Endometrium (tissue), 2 donors: ENCODE results near the gene UGT1A6.
"Not testable (repeated sequence)": the region's sequence is repeated elsewhere in the genome, so short reads cannot be mapped to it uniquely, and the experiment has no call there.

Experiments
- FAIRE-seq: peaks from 2 replicates; lab custom pipeline; 2012; peaks lifted over from hg19 to GRCh38; lab: Jason Lieb, UNC
- donor health status: control.
- donor health status: control.

UGT1A6 gene

DNA sequence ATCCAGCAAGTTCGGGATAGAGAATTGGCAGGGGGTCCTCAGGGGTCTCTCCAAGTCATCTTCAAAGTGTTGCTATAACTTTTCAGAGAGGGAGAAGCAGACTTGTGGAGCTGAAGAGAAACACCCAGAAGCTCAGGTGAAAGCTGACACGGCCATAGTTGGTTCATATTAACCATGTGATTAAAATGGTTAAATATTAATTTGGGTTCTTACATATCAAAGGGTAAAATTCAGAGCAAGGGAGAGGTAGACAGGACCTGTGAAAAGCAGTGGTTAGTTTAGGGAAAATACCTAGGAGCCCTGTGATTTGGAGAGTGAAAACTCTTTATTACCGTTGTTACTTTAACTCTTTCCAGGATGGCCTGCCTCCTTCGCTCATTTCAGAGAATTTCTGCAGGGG is at the start of gene UGT1A6:
TSS of gene UGT1A6 (plus strand) at position 243 of the 400 bp plus-strand sequence. CDS start at position 358, 115 bp downstream.
- no peak for FAIRE-seq

DNA sequence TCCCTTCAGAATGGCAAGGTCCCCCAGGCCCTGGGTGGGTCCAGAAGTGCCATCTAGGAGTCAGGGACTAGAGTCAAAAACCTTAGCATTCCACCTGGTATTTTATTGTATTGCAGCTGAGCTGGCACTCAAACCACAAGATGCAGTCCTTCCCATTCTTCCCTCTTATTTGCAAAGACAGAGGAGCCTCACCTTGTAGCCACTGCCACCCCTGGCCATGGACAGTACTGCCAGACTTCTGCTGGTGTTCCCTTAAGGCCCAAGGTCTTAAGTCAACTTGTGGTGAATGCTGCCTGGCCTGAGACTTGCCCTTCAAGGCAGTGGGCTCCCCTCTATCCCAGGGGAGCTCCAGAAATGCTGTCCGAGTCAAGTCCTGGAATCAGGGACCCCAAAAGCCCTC is 49.6 kb upstream of the UGT1A6 start:
- no peak for FAIRE-seq

DNA sequence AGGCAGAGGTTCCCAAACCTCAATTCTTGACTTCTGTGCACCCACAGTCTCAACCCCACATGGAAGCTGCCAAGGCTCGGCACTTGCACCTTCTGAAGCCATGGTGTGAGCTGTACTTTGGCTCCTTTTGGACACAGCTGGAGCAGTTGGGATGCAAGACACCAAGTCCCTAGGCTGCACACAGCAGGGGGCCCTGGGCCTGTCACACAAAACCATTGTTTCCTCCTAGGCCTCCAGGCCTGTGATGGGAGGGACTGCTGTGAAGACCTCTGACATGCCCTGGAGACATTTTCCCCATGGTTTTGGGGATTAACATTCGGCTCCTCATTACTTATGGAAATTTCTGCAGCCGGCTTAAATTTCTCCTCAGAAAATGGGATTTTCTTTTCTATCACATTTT is 46.7 kb upstream of the UGT1A6 start:
- not testable (repeated sequence) for FAIRE-seq

DNA sequence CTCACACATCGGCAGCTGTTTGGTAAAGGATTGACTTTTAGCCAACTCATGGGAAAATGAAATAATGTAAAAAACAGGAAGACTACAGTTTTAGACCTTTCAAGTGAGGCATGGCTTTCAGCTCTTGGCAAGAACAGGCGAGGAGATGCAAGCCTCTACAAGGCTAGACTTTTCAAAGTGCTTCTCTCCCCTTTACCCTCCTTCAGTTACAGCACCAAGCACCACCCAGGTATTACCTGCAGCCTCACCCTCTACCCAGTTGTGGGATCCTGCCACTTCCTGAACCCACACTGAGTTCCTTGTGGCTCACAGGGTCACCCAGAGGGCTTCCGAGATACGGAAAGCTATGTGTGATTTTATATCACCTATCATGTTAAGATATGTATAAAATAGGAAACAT is 41.7 kb upstream of the UGT1A6 start:
- no peak for FAIRE-seq

DNA sequence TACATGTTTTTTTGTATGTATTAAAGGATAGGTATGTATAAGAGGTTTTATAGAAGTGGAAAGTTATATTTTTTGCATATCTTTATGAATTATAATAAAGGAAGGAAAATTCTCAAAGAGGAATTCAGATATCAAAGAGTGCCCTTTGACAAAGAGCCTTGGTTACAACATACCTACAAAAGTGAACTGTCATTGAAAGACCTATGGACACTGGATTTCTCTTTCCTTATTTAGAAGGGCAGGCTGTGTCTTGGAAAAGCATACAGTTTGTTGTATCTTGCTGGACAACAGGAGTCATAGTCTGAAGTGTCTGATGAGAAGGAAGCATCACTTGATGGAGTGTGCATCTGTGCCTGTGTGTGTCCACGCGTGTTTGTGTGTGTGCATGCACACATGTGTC is 41.3 kb upstream of the UGT1A6 start:
- FAIRE-seq = no peak

DNA sequence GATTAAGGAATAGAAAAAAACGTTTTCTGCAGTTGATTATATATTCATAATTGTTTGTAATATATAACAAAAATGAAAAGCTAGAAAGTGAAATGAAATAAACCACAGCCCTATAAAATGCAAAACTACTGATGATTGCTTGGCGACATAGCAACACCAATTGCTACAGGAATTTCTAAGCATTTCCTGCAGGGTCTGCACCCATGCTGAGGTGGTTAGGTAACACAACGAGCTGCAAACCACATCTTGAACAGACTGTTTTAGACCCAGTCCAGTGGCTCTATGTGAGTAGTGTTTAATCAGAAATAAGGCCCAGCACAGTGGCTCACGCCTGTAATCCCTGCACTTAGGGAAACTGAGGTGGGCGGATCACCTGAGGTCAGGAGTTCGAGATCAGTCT is 38.2 kb upstream of the UGT1A6 start:
- FAIRE-seq = no peak

DNA sequence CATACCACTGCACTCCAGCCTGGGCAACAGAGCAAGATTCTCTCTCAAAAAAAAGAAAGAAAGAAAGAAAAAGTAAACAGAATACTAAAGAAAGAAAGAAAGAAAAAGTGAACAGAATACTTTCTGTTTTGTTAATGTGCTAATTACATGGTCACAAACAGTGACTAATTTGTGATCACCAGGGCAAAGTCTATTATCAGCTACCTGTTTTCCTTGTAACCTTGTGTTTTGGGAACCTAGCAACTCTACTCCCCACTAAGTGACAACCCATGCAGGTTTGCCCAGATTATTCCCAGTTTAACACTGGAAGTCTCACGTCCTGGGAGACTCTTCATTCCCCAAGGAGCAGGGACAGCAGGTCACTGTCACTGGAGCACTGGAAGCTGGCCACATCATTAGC is 37.6 kb upstream of the UGT1A6 start:
- no peak for FAIRE-seq

DNA sequence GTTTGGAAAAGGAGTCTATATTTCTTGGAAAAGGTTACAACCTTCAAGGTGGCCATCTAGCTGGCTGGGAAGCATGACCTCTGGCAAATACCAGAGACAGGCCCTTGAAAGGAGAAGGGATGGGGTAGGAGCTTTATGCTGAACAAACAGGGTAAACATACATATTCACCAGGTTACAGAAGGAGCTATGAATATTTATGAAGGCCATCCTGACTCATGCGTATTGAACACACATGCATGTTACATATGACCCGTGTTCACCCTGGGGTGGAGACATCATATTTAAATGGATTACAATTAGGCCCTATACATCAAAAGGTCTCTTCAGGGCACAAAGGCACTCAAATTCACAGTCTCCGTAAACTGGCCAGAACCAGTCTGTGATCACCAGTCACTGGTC is 36.7 kb upstream of the UGT1A6 start:
- not testable (repeated sequence) for FAIRE-seq

DNA sequence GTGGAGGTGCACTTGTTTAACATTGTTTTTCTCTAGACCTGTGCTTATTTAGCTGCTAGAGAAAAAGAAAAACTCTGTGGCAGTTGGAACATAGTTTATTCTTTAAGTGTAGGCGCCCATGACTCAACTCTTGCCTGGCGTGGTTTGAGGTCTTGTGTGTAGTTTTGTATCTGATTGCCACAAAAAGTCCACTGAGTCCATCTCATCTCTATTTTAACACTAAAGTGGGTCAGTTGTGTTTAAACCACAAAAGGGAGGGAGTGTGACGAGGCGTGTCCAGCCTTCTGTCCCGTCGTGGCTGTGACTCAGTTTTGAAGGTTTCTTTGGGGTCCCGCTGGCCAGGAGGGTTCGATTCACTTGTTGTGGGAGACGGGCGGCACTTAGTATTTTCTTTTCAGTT is 36.2 kb upstream of the UGT1A6 start:
- no peak for FAIRE-seq

DNA sequence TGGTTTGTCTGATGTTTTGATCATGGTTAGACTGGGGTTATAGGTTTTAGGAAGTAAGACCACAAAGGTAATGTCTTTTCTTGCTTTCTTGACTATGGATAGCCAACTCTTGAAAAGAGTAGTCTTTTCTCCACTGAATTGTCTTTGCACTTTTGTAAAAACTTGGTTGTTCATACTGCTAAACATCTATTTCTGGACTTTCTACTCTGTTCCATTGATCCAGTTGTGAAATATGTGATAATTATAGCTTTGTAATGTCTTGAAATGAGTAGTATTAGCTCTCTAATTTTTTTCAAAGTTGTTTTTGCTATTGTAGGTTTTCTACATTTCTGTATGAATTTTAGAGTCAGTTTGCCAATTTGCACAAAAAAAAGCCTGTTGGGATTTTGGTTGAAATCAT is 34.1 kb upstream of the UGT1A6 start:
- no peak for FAIRE-seq

DNA sequence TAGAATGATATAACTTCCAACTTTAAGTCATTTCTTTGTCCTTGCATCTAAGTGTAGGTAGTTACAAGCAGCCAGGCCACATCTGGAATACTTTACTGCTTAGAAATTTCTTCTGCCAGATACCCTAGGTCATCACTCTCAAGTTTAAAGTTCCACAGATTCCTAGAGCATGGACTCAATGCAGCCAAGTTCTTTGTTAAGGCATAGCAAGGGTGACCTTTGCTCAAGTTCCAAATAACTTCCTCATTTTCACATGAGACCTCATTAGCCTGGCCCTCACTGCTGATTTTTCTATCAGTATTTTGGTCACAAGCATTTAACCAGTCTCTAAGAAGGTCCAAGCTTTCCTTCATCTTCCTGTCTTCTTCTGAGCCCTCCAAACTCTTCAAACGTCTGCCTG is 28.8 kb upstream of the UGT1A6 start:
- no peak for FAIRE-seq

DNA sequence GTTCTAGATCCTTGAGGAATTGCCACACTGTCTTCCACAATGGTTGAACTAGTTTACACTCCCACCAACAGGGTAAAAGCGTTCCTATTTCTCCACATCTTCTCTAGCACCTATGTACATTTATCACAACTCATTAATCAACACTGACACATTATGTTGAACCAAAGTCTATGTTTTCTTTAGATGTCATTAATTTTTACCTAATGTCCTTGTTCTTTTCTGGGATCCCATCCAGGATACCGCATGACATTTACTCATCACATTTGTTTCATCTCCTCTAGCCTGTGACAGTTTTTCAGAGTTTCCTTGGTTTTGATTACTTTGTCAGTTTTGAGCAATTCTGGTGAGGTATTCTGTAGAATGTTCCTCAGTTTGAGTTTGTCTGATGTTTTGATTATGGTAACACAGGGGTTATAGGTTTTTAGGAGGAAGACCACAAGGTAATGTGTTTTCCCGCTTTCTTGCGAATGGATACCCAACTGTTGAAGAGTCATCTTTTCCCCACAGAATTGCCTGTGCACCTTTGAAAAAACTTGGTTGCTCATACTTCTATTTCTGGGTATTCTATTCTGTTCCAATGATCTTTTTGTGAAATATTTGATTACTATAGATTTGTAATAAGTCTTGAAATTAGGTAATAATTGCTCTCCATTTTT is 24.0 kb upstream of the UGT1A6 start:
- no peak for FAIRE-seq

DNA sequence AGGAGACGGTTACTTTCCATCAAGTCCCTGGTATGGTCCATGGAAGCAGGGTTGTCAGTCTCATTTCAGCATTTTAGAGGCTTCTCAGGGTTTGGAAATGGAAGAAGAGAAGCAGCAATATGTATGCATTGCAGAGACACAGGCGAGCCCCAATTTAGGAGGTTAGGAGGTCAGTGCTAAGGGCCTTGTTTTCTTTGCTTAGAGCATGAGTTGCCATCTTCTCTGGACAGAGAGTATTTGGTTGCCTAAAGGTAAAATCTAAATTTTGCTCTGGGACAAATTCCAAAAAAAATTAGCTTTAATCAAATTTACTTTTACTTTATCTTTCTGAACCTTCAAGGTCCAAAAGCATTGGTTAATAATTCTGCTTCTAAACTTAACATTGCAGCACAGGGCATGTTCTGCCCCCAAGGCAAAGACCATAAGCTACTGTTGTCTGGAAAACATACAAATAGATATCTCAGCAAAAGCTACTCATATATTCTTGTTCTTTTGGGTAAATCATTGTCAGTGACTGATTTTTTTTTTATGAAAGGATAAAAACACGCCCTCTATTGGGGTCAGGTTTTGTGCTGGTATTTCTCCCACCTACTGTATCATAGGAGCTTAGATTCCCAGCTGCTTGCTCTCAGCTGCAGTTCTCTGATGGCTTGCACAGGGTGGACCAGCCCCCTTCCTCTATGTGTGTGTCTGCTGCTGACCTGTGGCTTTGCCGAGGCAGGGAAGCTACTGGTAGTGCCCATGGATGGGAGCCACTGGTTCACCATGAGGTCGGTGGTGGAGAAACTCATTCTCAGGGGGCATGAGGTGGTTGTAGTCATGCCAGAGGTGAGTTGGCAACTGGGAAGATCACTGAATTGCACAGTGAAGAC is 21.2 kb upstream of the UGT1A6 start, which contains the start of gene UGT1A9:
TSS of gene UGT1A9 (plus strand) at position 609 of the 872 bp plus-strand sequence. CDS start at position 646, 37 bp downstream.
- FAIRE-seq = no peak

DNA sequence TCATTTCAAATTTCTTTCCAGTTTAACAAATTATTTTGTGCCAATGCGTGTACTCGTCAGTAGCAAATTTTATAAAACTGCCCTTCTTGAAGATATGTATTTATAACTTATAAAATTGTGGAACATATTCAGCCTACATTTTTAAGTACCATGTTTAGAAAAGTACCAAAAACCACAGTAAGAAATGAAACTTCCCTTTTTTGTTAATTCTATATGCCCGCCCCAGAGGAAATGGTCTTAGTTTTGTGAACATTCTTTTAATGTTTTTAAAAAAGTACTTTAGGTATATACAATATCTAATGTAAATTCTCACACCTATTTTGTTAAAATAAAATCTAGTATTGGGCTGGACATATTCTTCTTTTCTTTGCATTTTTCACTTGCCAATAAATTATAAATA is 19.8 kb upstream of the UGT1A6 start:
- no peak for FAIRE-seq

DNA sequence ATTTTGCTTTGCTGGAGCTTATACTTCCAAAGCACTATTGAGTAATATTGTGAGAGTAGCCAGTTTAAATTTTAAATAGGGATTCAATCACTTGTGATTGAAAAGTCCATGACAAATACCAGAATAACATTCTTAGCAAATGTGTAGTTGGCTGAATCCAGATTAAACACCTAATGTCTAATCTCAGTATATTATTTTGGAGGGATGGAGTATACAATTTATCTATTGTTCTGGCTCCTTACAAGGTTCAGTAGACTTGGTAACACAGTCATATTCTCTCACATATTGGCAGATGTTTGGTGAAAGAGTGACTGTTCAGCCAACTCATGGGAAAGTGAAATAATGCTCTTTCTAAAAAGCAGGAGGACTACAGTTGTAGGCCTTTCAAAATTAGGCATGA is 18.8 kb upstream of the UGT1A6 start:
- no peak for FAIRE-seq

DNA sequence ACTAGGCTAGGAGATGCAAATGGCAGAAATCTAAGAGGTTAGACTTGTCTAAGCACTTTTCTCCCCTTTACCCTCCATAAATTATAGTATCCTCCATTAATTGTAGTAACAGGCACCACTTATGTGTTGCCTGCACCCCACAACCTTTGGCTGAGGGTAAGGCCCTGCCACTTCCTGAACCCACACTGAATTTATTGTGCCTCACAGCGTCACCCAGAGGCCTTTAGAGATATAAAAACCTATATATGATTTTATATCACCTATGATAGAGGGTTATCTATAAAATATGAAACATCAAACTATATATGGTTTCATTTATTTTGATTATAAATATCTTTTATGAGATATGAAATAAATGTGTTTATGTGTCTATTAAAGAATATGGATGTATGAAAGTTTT is 18.4 kb upstream of the UGT1A6 start:
- FAIRE-seq = no peak

DNA sequence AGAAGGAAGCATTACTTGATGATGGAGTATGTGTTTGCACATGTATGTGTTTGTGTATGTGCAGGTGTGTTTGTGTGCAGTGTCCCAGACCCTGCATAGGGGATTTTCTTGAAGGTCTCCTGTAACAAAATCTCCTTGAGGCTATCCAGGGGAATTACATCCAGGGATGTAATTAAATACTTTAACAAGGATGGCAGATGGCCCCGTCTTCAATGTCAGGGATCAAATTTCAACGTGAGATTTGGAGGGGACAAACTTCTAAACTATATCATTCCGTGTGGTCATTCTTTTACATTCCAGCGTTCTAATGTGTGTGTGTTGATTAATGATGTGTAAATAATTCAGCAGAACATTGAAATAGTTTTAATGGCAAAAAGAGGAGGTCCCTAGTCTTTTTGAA is 17.7 kb upstream of the UGT1A6 start:
- FAIRE-seq = no peak

DNA sequence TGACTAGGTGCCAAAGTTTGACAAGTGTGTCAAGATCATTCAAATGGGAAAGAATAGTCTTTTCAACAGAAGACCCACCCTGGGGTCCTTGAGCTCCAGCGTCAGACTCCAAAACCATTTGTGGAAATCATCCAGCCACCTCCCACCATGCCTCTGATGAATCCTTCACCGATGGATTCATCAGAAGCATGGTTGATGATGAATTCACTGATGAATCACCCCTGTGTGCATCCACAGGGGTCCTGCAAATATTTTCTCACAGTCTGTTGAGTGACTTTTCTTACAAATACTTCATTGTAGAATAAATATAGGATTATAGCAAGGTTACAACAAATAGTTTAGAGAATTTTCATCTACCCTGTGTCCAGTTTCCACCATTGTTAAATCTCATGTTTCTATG is 16.6 kb upstream of the UGT1A6 start:
- no peak for FAIRE-seq

DNA sequence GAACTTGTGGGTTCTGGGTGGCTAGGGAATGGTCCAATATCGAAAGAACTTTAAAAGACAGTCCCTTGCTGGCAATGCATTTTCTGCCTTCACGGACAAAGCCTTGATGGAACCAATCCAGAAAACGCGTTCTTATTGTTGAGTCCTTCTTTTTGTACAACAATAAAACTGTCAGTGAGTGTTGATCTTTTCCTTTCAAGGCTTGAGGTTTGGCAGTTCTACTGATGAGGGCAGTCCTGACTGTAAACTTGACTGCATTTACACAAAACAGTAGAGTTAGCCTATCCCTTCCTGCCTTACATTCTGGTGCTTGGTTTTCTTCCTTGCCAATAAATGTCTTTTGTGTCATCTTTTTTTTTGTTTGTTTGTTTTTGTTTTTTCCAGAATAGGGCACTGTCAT is 13.5 kb upstream of the UGT1A6 start:
- no peak for FAIRE-seq

DNA sequence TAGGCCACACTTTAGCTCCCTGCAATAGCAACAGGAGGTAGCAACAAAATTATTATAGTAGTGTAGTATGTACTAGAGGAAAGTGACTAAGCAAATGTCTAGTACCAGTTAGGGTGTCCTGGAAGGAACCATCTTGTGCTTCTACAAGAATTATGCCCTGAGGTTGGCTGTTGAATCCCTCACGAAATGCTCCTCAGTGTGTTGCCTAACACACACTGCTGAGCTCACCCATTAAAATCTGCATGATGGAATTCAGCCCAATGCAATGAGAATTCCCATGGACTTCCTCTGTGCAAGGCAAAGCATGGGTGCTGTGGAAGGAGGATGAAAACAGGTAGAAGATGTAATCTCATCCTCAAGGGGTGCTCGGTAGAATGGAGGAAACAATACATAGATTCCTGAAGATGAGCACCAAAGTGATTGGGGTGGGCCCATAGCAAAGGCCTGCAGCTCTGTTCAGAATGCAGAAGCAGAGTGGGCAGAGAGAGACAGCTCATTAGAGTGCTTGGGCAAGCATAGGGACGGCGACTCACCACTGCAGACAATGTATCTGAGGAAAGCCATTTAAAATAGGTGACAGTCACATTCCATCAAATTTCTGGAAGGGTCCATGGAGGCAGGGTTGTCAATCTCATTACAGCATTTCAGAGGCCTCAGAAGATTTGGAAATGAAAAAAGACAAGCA is 12.2 kb upstream of the UGT1A6 start:
- no peak for FAIRE-seq

DNA sequence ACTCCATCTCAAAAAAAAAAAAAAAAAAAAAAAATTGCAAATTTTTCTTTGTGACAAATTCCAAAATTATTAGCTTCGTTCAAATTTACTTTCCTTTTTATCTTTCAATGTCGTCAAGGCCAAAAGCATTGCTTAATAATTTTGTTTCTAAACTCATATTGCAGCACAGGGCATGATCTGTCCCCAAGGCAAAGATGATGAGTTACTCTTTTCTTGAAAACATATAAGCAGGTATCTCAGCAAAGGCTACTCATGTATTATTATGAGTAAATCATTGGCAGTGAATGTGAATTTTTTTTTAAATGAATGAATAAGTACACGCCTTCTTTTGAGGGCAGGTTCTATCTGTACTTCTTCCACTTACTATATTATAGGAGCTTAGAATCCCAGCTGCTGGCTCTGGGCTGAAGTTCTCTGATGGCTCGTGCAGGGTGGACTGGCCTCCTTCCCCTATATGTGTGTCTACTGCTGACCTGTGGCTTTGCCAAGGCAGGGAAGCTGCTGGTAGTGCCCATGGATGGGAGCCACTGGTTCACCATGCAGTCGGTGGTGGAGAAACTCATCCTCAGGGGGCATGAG is 11.1 kb upstream of the UGT1A6 start, which contains the start of gene UGT1A7:
TSS of gene UGT1A7 (plus strand) at position 381 of the 579 bp plus-strand sequence. CDS start at position 418, 37 bp downstream.
- no peak for FAIRE-seq

DNA sequence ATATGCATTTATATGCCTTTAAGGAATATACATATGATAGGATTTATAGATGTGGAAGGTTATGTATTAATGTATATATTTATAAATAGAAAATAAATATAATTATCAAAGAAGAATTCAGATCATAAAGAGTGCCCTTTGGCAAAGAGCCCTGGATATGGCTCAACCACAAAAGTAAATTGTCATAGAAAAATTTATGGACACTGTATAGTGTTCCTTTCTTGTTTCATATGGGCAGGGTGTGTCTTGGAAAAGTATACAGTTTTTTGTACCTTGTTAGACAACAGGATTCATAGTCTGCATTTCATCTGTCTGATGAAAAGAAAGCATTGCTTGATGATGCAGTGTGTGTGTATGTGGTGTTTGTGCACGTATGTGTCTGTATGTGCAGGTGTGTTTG is 8.1 kb upstream of the UGT1A6 start:
- FAIRE-seq = no peak

DNA sequence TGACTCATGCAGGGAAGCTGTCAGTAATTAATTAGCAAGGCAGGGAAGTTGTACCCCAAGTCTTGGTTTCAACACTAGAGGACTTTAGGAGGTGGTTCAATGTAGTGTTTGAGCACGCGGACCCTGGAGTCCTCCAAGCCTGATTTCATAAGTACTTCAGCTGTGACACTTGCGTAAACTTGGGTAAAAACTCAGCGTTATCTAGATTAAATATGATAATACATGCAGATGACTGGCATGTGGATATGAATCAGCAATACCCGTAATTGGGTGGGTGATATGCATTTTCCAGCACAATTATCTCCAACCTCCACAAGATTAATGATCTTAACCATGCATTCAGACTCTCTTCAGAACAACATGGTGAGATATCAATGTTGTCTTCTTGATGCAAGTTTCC is 5.8 kb upstream of the UGT1A6 start:
- no peak for FAIRE-seq
